ENCODE measurements around the gene C16orf54.
"Not testable (repeated sequence)": the region's sequence is repeated elsewhere in the genome, so short reads cannot be mapped to it uniquely, and the experiment has no call there.

The C16orf54 gene, protein sequence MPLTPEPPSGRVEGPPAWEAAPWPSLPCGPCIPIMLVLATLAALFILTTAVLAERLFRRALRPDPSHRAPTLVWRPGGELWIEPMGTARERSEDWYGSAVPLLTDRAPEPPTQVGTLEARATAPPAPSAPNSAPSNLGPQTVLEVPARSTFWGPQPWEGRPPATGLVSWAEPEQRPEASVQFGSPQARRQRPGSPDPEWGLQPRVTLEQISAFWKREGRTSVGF

DNA sequence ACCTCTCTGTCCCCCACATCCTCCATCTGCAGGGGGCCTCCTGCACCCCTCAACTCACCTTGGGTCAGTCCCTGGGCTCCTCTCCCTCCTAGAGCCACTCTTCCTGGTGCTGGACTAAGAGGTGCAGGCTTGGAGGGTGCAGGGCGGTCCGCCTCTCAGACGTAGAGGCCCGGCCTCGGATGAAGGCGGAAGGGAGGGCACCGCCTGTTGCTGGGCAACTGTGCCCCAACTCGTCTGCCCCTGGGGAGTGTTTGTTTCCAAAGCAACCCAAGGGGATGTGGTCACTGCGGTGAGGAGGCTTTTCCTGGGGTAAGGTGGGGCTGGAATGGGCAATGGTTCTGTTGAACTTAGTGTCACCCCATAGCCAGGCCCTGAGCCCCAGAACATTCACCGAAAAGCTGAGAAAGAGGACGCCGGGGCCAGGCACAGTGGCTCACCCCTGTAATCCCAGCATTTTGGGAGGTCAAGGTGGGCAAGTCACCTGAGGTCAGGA lies at the start of gene C16orf54:
Gene C16orf54, minus strand, starts transcription at position 138 of the 493 bp plus-strand sequence. CDS start 1,039 bp downstream, outside the sequence.
- peak; percentile 96 for DNase-seq

DNA sequence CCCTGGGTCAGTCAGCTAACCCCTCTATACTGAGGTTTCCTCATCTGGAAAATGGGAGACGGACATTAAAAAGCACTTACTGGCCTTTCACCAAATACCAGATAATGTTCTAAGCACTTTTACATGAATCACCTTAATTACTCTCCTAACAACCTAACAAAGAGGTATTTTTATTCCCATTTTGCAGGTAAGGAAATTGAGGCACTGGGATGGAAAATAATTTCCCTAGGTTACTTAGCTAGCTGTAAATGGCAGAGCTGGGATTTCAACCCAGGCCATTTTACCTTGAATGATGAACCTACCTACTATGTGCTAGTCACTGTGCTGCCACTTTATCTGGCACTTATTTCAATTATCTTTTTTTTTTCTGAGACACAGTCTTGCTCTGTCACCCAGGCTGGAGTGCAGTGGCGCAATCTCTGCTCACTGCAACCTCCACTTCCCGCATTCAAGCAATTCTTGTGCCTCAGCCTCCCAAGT lies 48.5 kb upstream of the C16orf54 start:
- DNase-seq = no peak

DNA sequence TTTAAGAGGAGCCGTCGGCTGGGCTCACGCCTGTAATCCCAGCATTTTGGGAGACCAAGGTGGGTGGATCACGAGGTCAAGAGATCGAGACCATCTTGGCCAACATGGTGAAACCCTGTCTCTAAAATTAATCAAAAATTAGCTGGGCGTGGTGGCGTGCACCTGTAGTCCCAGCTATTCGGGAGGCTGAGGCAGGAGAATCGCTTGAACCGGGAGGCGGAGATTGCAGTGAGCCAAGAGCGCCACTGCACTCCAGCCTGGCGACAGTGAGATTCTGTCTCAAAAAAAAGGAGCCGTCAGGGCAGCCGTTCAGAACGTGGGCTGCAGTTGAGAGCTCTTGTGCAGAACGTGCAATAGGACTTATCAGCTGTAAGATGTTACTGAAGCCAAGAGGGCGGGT lies 47.4 kb upstream of the C16orf54 start:
- DNase-seq = not testable (repeated sequence)

DNA sequence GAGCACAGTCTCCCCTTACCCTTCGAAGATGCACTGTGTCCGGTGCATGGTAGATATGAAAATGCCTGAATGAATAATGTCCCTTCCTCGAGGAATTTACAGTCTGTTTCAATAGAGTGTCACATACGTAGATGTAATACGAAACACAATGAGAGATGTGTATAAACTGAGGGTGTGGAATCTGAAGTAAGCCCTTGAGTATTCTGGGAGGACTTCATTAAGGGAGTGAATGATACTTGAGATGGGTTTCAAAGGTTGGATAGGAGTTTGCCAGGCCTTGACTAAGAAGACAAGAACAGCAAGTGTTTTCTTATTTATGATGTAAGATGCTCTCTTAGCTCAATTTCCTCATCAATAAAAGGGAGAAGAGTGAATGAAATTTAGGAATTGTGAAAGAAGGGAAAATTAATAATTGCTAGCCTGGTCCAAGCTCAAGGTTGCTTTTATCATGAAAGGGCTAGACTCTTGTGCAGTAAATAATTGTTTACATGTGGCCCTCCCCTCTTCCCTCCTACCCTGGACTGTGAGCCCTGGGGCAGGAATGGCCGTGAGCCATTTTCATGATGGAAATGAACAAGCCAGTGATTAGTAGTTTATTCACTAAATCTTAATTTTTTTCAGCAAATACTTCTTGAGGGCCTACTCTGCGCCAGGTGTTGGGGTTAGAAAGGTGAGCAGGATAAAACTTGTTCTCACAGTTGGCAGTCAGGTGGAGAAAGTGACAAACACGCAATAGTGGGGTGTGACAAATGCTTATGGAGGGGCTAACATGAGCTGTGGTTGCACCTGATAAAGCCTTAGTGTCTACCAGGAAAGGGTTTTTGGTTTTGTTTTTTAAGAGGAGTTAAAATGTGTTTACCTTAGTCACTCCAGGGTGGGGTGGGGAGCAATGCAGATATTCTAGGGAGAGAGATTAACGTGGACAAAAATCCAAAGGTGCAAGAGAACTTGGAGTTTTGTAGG lies 46.3 kb upstream of the C16orf54 start:
- no peak for DNase-seq

DNA sequence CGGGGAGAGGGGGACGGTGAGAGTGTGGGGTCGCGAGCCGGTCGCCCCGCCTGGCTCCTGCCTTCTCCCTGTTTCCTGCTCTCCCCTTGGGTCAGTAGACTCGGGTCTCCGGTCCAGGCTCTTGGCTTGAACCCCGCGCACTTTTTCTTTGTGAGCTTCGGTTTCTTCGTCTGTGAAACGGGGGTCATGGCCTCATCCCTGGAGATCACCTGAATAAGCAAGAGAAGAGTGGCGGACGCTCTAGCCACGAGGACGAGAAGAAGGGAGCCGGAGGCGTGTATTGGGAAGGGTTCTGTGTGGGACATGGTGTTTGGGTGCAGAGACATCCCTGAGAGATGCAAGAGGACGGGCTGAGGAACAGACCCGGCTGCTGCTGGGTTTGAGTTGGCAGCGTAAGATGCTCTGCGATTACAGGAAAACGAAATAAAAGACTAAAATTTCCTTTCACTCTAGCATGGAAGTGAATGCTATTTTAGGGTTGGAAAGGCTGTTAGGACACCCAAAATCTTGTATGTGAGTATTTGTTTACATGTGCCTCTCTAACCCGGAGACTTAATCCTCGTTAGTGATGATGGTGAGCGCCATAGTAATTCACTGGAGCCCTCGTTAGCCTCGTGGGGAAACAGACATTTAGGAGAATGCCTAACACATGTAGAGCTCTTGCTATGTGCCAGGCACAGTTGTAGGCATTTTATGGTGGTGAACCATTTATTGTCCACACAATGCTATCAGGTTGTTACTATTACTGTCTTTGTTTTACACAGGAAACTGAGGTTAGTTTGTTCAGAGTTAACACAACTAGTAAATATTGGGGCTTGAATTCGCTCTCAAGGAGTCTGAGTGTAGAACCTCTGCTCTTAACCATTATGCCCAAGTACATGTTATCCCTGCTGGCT lies 45.4 kb upstream of the C16orf54 start:
- DNase-seq = no peak

DNA sequence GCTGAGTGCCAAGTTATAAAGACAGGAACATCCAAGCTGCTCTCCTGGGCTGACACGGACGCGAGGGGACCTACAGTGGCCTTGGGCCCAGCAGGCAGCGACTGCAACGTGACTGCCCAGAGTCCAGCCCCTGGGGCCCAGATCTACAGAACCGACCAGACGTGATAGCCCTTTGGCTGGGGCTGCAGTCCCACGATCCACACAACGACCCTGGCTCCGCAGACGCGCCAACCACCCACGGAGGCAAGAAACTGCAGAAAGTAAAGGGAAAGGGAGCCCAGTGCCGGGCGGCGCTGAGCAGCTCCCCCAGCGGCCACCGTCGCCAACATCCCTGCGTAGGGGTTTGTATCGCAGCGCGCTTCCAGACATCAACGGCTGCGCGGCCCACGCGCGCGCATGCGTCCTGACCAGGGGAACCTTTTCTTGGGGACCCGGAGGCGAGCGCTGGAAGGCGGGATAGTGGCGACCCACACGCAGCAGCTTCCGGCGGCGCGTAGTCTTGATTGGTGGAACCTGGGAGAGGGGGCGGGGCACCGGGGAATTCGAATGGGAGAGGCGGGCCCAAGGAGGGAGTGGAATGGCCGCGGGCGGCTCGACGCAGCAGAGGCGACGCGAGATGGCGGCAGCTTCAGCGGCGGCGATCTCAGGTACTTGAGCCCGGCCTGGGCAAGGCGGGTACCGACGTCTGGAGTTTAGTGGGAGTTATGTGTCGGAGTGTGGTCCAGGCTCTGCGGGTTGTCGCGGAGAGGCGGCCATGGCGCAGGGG lies 44.6 kb upstream of the C16orf54 start, which contains the start of gene KIF22:
Gene KIF22, plus strand, starts transcription at position 569 of the 766 bp plus-strand sequence. Its CDS starts 9 bp downstream, at position 578.
- peak; percentile 100 for DNase-seq

DNA sequence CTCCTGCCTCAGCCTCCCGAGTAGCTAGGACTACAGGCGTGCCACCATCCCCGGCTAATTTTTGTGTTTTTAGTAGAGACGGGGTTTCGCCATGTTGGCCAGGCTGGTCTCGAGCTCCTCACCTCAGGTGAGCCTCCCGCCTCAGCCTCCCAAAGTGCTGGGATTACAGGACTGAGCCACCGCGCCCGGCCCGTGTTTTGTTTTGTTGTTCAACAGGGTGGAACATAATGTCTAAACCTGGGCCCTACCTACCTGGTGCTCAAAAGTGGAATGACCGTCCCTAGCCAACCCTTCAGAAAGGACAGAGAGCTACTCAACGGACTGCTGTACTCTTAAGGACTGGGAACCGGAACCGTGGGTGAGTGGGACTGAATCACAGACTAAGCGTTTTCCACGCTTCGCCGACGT lies 44.0 kb upstream of the C16orf54 start:
- DNase-seq = no peak

DNA sequence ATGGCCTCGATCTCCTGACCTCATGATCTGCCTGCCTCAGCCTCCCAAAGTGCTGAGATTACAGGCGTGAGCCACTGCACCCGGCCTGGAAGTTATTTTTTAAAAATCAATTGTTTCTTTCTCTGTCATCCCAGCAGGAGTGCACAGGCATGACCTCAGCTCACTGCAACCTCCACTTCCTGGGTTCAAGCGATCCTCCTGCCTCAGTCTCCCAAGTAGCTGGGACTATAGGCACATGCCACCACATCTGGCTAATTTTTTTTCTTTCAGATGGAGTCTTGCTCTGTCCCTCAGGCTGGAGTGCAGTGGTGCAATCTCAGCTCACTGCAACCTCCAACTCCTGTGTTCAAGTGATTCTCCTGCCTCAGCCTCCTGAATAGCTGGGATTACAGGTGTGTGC lies 41.4 kb upstream of the C16orf54 start:
- DNase-seq = not testable (repeated sequence)

DNA sequence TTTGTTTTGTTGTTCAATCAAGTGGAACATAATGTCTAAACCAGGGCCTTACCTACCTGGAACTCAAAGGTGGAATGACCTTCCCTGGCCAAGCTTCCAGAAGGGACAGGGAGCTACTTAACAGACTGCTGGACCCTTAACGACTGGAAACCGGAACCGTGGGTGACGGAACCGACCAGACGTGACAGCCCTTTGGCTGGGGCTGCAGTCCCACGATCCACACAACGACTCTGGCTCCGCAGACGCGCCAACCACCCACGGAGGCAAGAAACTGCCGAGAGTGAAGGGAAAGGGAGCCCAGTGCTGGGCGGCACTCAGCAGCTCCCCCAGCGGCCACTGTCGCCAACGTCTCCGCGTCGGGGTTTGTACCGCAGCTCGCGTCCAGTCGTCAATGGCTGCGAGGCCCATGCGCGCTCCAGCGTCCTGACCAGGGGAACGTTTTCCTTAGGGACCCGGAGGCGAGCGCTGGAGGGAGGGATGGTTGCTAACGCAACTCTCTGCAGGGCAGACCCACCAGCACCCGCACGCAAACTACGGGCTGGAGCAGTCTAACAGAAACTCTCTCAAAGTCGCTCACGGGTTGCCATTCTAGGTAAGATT lies 39.2 kb upstream of the C16orf54 start:
- peak; percentile 75 for DNase-seq

DNA sequence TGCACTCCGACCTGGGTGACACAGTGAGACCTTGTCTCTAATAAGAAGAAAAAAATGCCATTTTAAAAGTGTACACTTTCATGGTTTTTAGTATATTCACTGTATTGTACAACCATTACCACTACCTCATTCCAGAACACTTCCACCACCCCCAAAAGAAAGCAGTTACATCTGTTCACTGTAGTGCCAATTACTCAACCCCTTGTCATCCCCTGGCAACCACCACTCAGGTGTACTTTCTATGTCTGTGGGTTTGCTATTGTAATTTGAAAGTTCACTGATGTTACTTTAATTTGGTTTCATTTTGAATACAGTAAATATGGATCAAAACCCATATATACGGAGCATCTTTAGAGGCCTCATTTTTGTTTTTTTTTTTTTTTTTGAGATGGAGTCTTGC lies 38.4 kb upstream of the C16orf54 start:
- no peak for DNase-seq

DNA sequence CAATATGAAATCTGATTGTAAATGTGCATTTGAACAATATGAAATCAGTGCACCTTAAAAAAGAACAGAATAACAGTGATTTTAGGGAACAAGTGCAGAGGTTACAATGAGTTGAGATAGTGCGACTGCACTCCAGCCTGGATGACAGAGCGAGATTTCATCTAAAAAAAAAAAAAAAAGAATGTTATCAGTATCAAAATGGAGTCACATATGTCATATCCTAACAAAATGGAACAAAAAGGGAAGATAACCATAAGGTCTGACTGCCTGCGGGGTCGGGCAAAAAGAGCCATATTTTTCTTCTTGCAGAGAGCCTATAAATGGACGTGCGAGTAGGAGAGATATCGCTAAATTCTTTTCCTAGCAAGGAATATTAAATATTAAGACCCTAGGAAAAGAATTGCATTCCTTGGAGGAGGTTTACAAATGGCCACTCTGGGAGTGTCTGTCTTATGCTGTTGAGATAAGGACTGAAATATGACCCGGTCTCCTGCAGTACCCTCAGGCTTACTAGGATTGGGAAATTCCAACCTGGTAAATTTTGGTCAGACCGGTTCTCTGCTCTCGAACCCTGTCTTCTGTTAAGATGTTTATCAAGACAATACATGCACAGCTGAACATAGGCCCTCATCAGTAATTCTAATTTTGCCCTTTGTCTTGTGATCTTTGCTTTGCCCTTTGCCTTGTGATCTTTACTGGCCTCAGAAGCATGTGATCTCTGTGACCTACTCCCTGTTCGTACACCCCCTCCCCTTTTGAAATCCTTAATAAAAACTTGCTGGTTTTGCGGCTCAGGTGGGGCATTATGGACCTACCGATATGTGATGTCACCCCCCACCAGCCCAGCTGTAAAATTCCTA lies 37.5 kb upstream of the C16orf54 start:
- DNase-seq = not testable (repeated sequence)

DNA sequence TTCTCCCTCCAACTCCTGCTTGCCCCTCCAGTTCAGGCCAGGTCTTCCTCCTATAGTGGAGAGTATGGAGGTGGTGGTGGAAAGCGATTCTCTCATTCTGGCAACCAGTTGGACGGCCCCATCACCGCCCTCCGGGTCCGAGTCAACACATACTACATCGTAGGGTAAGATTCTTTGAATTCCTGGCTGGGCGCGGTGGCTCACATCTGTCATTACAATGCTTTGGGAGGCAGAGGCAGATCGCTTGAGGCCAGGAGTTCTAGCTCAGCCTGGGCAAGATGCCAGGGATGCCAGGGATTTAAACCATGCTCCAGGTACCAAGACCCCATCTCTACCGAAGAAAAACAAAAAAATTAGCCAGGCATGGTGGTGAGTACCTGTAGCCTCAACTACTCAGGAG lies 33.7 kb upstream of the C16orf54 start:
- no peak for DNase-seq

DNA sequence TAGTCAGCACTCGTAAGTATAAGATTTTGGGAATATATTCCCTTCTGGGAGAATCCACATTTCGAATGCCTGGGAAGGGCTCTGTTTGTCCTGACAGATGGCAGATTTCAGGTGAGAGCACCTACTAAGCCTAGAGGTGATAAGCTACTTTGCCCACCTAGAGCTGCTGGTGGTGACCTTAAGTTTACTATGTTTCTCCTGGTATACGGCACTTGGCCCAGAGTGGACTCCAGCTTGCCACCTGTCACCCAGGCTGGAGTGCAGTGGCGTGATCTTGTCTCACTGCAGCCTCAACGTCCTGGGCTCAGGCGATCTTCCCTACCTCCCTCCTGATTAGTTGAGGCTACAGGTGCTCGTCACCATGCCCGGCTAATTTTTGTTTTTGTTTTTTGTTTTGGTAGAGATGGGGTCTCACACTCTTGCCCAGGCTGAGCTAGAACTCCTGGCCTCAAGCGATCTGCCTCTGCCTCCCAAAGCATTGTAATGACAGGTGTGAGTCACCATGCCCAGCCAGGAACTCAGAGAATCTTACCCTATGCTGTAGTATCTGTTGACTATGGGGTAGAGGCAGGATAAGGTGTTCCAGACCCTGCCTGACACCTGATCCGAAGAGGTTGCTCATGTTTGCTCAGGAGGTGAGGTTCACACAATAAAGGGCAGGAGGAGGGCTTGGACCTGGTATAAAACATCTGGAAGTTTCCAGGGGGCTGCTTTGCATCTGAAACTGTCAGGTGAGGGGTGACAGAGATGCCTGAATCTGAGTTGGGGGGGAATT lies 32.0 kb upstream of the C16orf54 start, which contains the start of gene ZG16:
Gene ZG16, plus strand, starts transcription at position 681 of the 775 bp plus-strand sequence. CDS start 1,011 bp downstream, outside the sequence.
- DNase-seq = no peak

DNA sequence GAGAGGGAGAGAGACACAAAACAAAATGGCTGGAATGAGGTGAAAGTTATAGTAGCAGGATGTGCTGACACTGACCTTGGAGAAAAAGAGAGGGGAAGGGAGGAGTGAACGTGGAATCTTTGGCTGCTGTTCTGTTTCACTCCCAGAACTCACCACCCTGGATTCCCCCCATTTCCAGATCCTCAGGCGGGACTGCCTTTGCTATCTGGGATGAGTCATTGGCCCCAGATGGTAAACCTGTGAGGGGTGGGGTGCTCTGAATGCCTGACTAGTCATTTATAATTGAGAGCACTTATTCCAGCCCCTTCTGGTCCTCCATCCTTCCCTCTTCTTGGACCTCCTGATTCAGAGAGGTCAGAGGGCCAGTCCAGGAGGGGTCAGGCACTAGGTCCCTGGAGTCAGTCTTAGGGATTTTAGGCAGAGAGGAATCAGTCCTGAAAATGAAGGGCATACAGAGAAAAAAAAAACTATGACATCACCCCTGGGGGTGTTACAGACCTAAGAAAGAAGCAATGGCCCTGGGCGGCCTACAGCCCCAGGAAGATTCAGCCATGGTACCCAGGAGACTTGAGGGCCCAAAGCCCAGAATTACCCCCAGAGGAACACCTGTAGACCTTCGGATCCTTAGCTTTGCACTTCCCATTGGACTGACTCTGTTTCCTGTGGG lies 30.1 kb upstream of the C16orf54 start:
- DNase-seq = no peak

DNA sequence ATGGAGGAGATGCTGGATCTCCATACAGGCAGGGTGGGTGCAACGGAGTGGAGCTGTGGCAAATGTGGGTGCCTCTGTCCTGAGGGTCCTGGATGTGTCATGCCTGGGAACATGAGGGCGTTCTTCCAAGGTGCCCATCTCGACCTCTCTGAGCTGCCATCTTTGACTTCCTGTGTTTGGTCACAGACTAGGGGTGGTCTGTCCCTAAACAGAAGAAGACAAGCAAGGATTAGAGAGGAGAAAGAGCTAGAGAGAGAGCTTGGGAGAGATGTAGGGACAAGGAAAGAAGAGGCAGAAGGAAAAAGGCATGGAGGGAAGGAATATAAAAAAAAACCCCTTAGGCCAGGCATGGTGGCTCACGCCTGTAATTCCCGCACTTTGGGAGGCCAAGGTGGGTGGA lies 28.9 kb upstream of the C16orf54 start:
- no peak for DNase-seq

DNA sequence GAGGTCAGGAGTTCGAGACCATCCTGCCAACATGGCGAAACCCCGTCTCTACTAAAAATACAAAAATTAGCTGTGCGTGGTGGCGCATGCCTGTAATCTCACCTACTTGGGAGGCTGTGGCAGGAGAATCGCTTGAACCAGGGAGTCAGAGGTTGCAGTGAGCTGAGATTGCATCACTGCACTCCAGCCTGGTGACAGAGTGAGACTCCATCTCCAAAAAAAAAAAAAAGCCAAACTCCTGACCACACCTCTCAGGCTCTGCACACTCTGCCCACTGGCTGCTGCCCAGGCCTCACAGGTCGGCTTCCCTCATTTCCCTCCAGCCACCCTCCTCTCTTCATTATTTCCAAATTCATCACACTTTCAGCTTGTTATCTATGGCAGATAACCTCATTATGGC lies 26.5 kb upstream of the C16orf54 start:
- DNase-seq = not testable (repeated sequence)

DNA sequence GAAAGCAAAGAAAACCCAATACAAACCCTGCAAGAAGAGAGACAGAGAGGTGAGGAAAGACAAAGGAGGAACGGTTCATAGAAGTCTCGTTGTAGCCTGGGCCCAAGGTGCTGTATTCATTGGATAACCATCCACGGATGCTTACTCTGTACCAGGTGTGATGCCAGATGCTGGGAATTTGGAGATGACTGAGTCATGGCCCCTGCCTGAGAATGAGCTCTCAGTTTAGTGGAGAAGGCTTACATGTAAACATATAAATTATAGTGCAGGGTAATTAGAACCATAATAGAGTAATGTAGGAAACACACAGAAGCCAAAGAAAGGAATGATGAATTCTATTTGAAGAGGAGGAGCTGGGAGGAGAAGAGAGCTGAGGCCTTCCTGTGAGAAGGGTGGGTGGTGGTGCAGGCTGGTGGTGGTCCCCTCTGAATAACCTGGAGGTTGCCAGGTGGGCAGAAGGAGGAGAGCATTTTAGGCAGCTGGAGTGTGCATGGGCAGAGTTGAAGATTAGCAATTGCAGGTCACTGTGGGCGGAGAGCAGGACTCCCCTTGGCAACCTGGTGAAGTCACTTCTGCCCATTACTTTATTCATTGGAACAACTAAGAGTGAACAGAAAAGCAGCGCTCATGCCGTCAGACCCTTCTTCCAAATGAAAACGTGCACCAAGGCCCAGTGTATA lies 24.6 kb upstream of the C16orf54 start:
- no peak for DNase-seq

DNA sequence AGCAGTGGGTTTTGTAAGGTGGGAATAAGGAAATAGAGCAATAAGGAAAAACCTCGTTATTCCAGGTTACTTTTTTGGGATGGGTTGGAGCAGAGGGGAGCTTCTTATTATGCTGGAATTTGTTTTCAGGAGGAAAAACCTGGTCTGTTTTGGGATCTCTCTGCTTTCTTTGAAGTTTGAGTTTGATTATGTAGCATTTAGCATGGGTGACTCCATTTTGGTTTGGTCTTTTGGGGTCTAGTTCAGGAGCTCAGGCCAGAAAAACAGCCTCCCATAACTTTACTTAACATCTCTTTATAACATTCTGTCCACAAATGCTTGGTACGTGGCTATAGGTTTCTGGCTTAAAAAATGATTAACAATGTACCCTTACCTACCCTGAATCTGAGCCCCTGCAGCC lies 23.7 kb upstream of the C16orf54 start:
- DNase-seq = no peak

All from activated gamma-delta T cell treated with Interleukin-2 at 50 U/mL for 16 hours (primary cell).